AG04449 (cell line): ENCODE data around the gene PPARD.
"Not testable (repeated sequence)": the region's sequence is repeated elsewhere in the genome, so short reads cannot be mapped to it uniquely, and the experiment has no call there.

ENCODE experiments used
- CTCF ChIA-PET: fragments of 350-600 bp; formaldehyde crosslinking; extraction: SDS; loops from one replicate; lab custom pipeline; 2021; ENCODE audit warnings: antibody characterized with exemption; lab: Yijun Ruan, JAX
- POLR2A ChIA-PET: fragments of 400-600, 350-600 bp; formaldehyde crosslinking; extraction: SDS; loops from one replicate; lab custom pipeline; 2020; ENCODE audit warnings: antibody characterized with exemption, inconsistent platforms; lab: Yijun Ruan, JAX
- DNase-seq: peaks from one replicate; pipeline ENCODE4 v3.0.0-alpha.2; 2010; ENCODE audit warnings: low read depth, low spot score
- H3K4me3 ChIP-seq: 2 replicates; pipeline ENCODE4 v1.5.1; 2011; ENCODE audit warnings: low read depth, mild to moderate bottlenecking, control low read depth, low read length
- CTCF ChIP-seq: IDR thresholded peaks from one replicate; pipeline ENCODE4 v1.5.1; 2011; ENCODE audit warnings: mild to moderate bottlenecking, moderate library complexity, low read length, control low read depth, inconsistent platforms; ENCODE audit not compliant: insufficient read depth; ENCODE audit errors: missing control alignments

Gene PPARD

GRCh38 chr6:35330541-35331119, 11.7 kb upstream of the PPARD start:
- no peak for DNase-seq
- ChIA-PET CTCF (interaction anchor here (1.0 to 7.1 kb wide), 8 partner anchors 11 to 119 kb away, joined by 3 to 93 read pairs (median 6); partner anchors contain the start of genes DEF6, FANCE and PPARD), POLR2A (no interaction called here)
- no peak overlapping the region for H3K4me3 ChIP-seq
- no peak for TF ChIP-seq CTCF

GRCh38 chr6:35332074-35332887, 10.1 kb upstream of the PPARD start:
- DNase-seq, H3K4me3 ChIP-seq, POLR2A ChIA-PET: not testable (repeated sequence)
- CTCF ChIA-PET: interaction anchor here (0.9 to 1.5 kb wide), 3 partner anchors 12 to 97 kb away, joined by 3 to 4 read pairs (median 3); no protein-coding TSS in a partner anchor

- ChIA-PET POLR2A (interaction anchor here (1.2 to 1.8 kb wide), 3 partner anchors 23 to 127 kb away, joined by 4 to 7 read pairs (median 6); partner anchors contain the start of gene RPL10A), CTCF (interaction anchor here (0.6 to 10.1 kb wide), 35 partner anchors 11 to 834 kb away, joined by 3 to 430 read pairs (median 6); partner anchors contain the start of genes FANCE and RPL10A)
- no peak for DNase-seq
- TF ChIP-seq CTCF: no peak
- H3K4me3 ChIP-seq: no peak overlapping the region
These were observed 801 bp upstream of the PPARD start for GRCh38 chr6:35341557-35341956.

- ChIA-PET CTCF (interaction anchor here (0.6 to 10.1 kb wide), 19 partner anchors 9 to 257 kb away, joined by 3 to 430 read pairs (median 12); partner anchors contain the start of genes FANCE and RPL10A), POLR2A (interaction anchor here (0.7 to 1.7 kb wide), 3 partner anchors 11 to 125 kb away, joined by 5 to 7 read pairs (median 6); partner anchors contain the start of gene RPL10A)
- DNase-seq: no peak
- no peak for TF ChIP-seq CTCF
- H3K4me3 ChIP-seq: peak overlapping the region; percentile 84
These were observed 905 bp downstream of the PPARD start for GRCh38 chr6:35343092-35343834.

GRCh38 chr6:35343835-35344550, 1.6 kb downstream of the PPARD start:
- TF ChIP-seq CTCF: no peak
- DNase-seq: no peak
- POLR2A ChIA-PET: interaction anchor here (0.7 to 1.7 kb wide), 2 partner anchors 10 to 124 kb away, joined by 5 to 6 read pairs; partner anchors contain the start of gene RPL10A
- H3K4me3 ChIP-seq: peak overlapping the region; percentile 84
- CTCF ChIA-PET: interaction anchor here (0.9 to 10.1 kb wide), 16 partner anchors 8 to 123 kb away, joined by 3 to 430 read pairs (median 16); partner anchors contain the start of genes FANCE and RPL10A

GRCh38 chr6:35351422-35351821, 9.1 kb downstream of the PPARD start:
- TF ChIP-seq CTCF: no peak
- no peak for DNase-seq
- POLR2A ChIA-PET: no interaction called here
- no peak overlapping the region for H3K4me3 ChIP-seq
- CTCF ChIA-PET: interaction anchor here (0.6 to 3.6 kb wide), 4 partner anchors 9 to 207 kb away, joined by 3 to 17 read pairs (median 8); partner anchors contain the start of gene PPARD
